OCI-LY3 (cell line): Measurements from ENCODE around the gene KLHL6.

Source experiments
- H2AFZ ChIP-seq: fragments of 200-600, 300-600 bp; shearing (Covaris generic); 2 replicates; pipeline ENCODE4 v1.6.0; 2014; ENCODE audit warnings: antibody characterized with exemption, low read depth, low read length
- H3K27ac ChIP-seq: fragments of 200-600, 300-600 bp; sonication (generic); 2 replicates; pipeline ENCODE4 v1.5.1; 2014; ENCODE audit warnings: mild to moderate bottlenecking, low read length, moderate library complexity, mixed read lengths
- H3K27me3 ChIP-seq: fragments of 200-600, 300-600 bp; sonication (generic); 2 replicates; pipeline ENCODE4 v1.6.1; 2014; ENCODE audit warnings: low read depth, low read length, mixed read lengths
- H3K36me3 ChIP-seq: fragments of 200-600, 300-600 bp; sonication (generic); replicated peaks from 2 replicates; pipeline ENCODE3; 2014; ENCODE audit warnings: low read depth, low read length, mixed read lengths
- H3K4me1 ChIP-seq: fragments of 300-600, 200-600 bp; sonication (generic); 2 replicates; pipeline ENCODE4 v1.6.1; 2014; ENCODE audit warnings: low read length, mixed read lengths
- H3K4me2 ChIP-seq: fragments of 200-600, 300-600 bp; sonication (generic); 2 replicates; pipeline ENCODE4 v1.6.1; 2014; ENCODE audit warnings: low read length, mixed read lengths
- H3K4me3 ChIP-seq: fragments of 300-600, 200-600 bp; sonication (generic); 2 replicates; pipeline ENCODE4 v1.5.1; 2014; ENCODE audit warnings: antibody characterized with exemption, mild to moderate bottlenecking, low read length, moderate library complexity
- H3K79me2 ChIP-seq: fragments of 300-600, 200-600 bp; shearing (Covaris generic); 2 replicates; pipeline ENCODE4 v1.6.1; 2014; ENCODE audit warnings: mild to moderate bottlenecking, low read length, mixed read lengths
- H3K9ac ChIP-seq: fragments of 300-600, 200-600 bp; shearing (Covaris generic); 2 replicates; pipeline ENCODE4 v1.6.0; 2014; ENCODE audit warnings: mild to moderate bottlenecking, low read length, moderate library complexity
- H3K9me3 ChIP-seq: fragments of 200-600, 300-600 bp; shearing (Covaris generic); 2 replicates; pipeline ENCODE4 v1.6.1; 2014; ENCODE audit warnings: low read length, mixed read lengths; ENCODE audit not compliant: insufficient read depth
- H4K20me1 ChIP-seq: fragments of 200-600, 300-600 bp; sonication (generic); 2 replicates; pipeline ENCODE4 v1.6.1; 2016; ENCODE audit warnings: low read length, mixed read lengths; ENCODE audit not compliant: insufficient read depth
- EZH2phosphoT487 ChIP-seq: fragments of 200-600 bp; shearing (Covaris generic); IDR thresholded peaks from 2 replicates; pipeline ENCODE4 v1.6.1; 2018; ENCODE audit warnings: antibody characterized with exemption, mixed run types, low read depth
- TF ChIP-seq, protein P1 (sequence below): fragments of 200-600, 300-600 bp; sonication (generic); IDR thresholded peaks from 2 replicates; pipeline ENCODE4 v1.5.1; 2014; ENCODE audit warnings: antibody characterized with exemption, low read length, low read depth

KLHL6 gene

DNA sequence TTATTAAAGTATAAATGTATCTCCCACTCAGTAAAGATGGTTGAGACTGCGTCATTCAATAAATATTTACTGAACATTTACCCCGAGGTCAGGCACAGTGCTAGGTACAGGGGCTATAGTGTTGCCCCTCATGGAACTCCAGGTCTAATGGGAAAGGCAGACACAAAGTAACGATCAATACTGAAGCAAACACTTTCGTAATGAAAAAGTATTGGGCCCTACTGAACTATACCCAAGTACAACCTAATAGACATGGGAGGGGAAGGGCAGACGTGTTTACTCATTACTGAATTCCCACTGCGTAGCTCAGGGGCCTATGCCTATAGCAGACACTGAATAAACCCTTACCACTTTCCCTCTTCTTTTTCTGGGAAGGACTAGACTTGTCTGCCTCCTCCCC lies 56.9 kb downstream of the KLHL6 start:
- no peak overlapping the region for H3K4me3 ChIP-seq
- no peaks in the 10 kb centered on the region for H3K9me3 ChIP-seq
- no peak overlapping the region for H3K4me2 ChIP-seq
- peaks cover 3% of the 10 kb centered on the region; the same call in 1 of the 2 replicates for H3K79me2 ChIP-seq
- H3K27ac ChIP-seq, result no peak overlapping the region
- peaks cover 48% of the 10 kb centered on the region for H4K20me1 ChIP-seq
- H3K9ac ChIP-seq, result no peak overlapping the region
- peaks cover 59% of the 10 kb centered on the region for H3K36me3 ChIP-seq
- H3K27me3 ChIP-seq, result no peaks in the 10 kb centered on the region
- peaks cover 4% of the 10 kb centered on the region; the same call in 1 of the 2 replicates for H3K4me1 ChIP-seq
- H2AFZ ChIP-seq, result no peak overlapping the region
- TF ChIP-seq EZH2phosphoT487, result no peak
- TF ChIP-seq, protein P1, sequence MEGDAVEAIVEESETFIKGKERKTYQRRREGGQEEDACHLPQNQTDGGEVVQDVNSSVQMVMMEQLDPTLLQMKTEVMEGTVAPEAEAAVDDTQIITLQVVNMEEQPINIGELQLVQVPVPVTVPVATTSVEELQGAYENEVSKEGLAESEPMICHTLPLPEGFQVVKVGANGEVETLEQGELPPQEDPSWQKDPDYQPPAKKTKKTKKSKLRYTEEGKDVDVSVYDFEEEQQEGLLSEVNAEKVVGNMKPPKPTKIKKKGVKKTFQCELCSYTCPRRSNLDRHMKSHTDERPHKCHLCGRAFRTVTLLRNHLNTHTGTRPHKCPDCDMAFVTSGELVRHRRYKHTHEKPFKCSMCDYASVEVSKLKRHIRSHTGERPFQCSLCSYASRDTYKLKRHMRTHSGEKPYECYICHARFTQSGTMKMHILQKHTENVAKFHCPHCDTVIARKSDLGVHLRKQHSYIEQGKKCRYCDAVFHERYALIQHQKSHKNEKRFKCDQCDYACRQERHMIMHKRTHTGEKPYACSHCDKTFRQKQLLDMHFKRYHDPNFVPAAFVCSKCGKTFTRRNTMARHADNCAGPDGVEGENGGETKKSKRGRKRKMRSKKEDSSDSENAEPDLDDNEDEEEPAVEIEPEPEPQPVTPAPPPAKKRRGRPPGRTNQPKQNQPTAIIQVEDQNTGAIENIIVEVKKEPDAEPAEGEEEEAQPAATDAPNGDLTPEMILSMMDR, result no peak

GRCh38 chr3:183497313-183497712 lies 58.2 kb downstream of the KLHL6 start:
- Histone ChIP-seq H3K4me3 (no peak overlapping the region), H3K9ac (no peak overlapping the region), H3K79me2 (peaks cover 2% of the 10 kb centered on the region; the same call in 1 of the 2 replicates), H3K27ac (no peak overlapping the region), H3K36me3 (peaks cover 63% of the 10 kb centered on the region), H3K27me3 (no peaks in the 10 kb centered on the region), H2AFZ (no peak overlapping the region), H3K4me1 (no peaks in the 10 kb centered on the region), H4K20me1 (peaks cover 42% of the 10 kb centered on the region), H3K9me3 (no peaks in the 10 kb centered on the region), H3K4me2 (no peak overlapping the region)
- no peak for TF ChIP-seq EZH2phosphoT487
- TF ChIP-seq, protein P1, result no peak

DNA sequence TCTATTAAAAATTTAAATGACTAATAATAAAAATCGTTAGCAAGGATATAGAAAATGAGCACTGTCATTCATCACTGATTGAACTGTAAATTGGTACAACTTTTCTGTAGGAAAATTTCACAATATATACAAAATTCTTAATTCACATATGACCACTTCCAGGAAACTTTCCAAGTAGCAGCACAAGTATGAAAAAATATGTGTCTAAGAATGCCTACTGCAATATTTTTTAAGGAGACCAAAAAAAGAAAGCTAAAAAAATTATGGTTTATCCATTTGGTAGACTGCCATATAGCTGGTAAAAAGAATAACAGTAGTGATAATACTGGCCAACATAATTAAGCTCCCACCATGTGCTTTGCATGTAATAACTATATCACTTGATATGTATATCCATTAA lies 59.2 kb downstream of the KLHL6 start:
- Histone ChIP-seq H3K4me3 (no peak overlapping the region), H3K4me2 (no peak overlapping the region), H3K79me2 (no peaks in the 10 kb centered on the region; the same call in 1 of the 2 replicates), H2AFZ (no peak overlapping the region), H3K9ac (no peak overlapping the region), H3K4me1 (no peaks in the 10 kb centered on the region), H3K36me3 (peaks cover 65% of the 10 kb centered on the region), H4K20me1 (peaks cover 33% of the 10 kb centered on the region), H3K9me3 (no peaks in the 10 kb centered on the region), H3K27ac (no peak overlapping the region), H3K27me3 (no peaks in the 10 kb centered on the region)
- TF ChIP-seq EZH2phosphoT487, result no peak
- TF ChIP-seq, protein P1, result no peak

- Histone ChIP-seq H3K27ac (no peak overlapping the region), H3K4me2 (no peak overlapping the region), H3K4me3 (no peak overlapping the region), H3K4me1 (no peaks in the 10 kb centered on the region), H2AFZ (no peak overlapping the region), H4K20me1 (peaks cover 14% of the 10 kb centered on the region), H3K79me2 (no peaks in the 10 kb centered on the region), H3K9me3 (no peaks in the 10 kb centered on the region), H3K27me3 (no peaks in the 10 kb centered on the region), H3K36me3 (peaks cover 59% of the 10 kb centered on the region), H3K9ac (no peak overlapping the region)
- TF ChIP-seq, protein P1, result no peak
- no peak for TF ChIP-seq EZH2phosphoT487
Measured at GRCh38 chr3:183494341-183494740, 61.2 kb downstream of the KLHL6 start.
